Kidney epithelial cell (primary cell): ENCODE results near the gene UBLCP1. TPM values are rescaled to one million over a fixed set of nuclear protein-coding genes. Genes with fewer than 3 reads are reported as not detected.
"Not testable (repeated sequence)": the region's sequence is repeated elsewhere in the genome, so short reads cannot be mapped to it uniquely, and the experiment has no call there.

Source experiments
- DNase-seq: peaks from one replicate; pipeline ENCODE4 v3.0.0-alpha.2; 2010; ENCODE audit warnings: low read depth
- H3K27me3 ChIP-seq: 2 replicates; pipeline ENCODE4 v1.6.0; 2011; ENCODE audit warnings: low read length; ENCODE audit not compliant: control insufficient read depth, insufficient read depth
- H3K36me3 ChIP-seq: 2 replicates; pipeline ENCODE4 v1.5.1; 2011; ENCODE audit warnings: low read length; ENCODE audit not compliant: control insufficient read depth, insufficient read depth
- H3K4me3 ChIP-seq: 2 replicates; pipeline ENCODE4 v1.5.1; 2011; ENCODE audit warnings: low read depth, mild to moderate bottlenecking, control low read depth, low read length
- total RNA-seq: library from RNA; depleted of rRNA; stranded (reverse); fragments of >200 nt; gene quantifications from 2 replicates; pipeline ENCODE4 v1.2.3, GENCODE V29; 2015
- TF ChIP-seq, protein P1 (sequence below): IDR thresholded peaks from 2 replicates; pipeline ENCODE4 v1.5.1; 2011; ENCODE audit warnings: mild to moderate bottlenecking, moderate library complexity, low read length, control low read depth, inconsistent platforms; ENCODE audit not compliant: insufficient read depth, poor library complexity, severe bottlenecking

Gene UBLCP1
- total RNA-seq, 1 donor from 2014 or later = 46.0 TPM

DNA sequence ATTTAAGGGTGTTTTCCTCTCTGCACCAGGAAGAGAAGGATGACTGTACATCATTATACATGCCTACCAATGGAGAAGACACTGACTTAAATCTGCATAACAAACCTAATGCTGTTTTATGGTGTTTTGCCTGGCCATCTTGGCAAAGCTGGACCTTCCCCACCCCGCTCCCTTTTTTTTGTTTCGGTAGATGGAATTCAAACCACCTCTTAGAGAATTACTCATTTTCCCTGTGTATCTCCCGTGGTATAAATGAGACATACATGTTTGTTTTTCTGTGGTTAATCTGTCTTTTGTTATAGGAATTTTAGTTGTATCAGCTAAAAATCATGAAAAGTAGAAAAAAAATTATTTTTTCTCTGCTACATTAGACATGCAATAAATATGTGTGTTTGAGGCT lies 38.4 kb downstream of the UBLCP1 start:
- DNase-seq = no peak
- TF ChIP-seq, protein P1, sequence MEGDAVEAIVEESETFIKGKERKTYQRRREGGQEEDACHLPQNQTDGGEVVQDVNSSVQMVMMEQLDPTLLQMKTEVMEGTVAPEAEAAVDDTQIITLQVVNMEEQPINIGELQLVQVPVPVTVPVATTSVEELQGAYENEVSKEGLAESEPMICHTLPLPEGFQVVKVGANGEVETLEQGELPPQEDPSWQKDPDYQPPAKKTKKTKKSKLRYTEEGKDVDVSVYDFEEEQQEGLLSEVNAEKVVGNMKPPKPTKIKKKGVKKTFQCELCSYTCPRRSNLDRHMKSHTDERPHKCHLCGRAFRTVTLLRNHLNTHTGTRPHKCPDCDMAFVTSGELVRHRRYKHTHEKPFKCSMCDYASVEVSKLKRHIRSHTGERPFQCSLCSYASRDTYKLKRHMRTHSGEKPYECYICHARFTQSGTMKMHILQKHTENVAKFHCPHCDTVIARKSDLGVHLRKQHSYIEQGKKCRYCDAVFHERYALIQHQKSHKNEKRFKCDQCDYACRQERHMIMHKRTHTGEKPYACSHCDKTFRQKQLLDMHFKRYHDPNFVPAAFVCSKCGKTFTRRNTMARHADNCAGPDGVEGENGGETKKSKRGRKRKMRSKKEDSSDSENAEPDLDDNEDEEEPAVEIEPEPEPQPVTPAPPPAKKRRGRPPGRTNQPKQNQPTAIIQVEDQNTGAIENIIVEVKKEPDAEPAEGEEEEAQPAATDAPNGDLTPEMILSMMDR = no peak
- Histone ChIP-seq H3K4me3 (no peak overlapping the region), H3K36me3 (no peaks in the 10 kb centered on the region), H3K27me3 (no peaks in the 10 kb centered on the region)

DNA sequence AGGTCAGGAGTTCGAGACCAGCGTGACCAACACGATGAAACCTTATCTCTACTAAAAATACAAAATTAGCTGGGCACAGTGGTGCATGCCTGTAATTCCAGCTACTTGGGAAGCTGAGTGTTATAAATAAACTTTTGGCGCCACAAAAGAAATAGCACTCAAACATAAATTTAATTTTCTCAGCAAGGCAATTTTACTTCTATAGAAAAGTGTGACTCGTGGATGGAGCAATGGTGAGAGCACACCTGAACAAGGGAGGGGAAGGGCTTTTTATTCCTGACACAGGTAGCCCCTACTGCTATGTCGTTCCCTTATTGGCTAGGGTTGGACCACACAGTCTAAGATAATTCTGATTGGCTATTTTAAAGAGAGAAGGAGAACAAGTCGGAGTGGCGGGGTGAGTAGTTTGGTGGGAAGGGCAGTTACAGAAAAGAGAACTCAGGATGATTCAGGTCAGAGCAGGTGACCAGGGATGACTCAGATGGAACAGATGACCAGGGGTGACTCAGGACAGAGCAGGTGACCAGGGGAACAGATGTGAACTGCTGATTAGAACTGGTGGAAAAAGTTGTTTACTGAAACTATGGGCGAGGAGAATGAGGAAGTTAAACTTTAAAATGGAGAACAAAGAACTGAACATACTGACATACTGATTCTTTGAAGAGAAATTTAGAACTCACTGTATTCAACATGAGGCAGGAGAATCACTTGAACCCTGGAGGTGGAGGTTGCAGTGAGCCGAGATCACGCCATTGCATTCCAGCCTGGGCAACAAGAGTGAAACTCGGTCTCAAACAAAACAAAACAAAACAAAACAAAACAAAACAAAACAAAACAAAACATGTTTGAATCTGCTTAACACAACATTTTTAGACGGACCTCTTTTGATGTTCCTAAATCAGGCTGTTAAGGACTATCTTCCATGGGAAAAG lies 39.1 kb downstream of the UBLCP1 start:
- not testable (repeated sequence) for DNase-seq, H3K4me3 ChIP-seq, H3K27me3 ChIP-seq, H3K36me3 ChIP-seq

DNA sequence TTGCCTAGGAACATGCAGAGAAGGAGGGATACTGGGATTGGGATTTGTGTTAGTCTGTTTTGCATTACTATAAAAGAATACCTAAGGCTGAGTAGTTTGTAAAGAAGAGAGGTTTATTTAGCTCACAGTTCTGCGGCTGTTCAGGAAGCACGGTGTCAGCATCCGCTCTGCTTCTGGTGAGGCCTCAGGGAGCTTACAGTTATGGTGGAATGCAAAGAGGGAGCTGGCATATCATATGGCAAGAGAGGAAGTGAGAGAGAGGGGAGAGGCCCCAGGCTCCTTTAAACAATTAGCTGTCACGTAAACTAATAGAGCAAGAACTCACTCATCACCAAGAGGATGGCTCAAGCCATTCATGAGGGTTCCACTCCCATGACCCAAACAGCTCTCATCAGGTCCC lies 40.2 kb downstream of the UBLCP1 start:
- Histone ChIP-seq H3K36me3 (no peaks in the 10 kb centered on the region), H3K4me3 (no peak overlapping the region), H3K27me3 (no peaks in the 10 kb centered on the region)
- TF ChIP-seq, protein P1 = no peak
- DNase-seq = no peak

DNA sequence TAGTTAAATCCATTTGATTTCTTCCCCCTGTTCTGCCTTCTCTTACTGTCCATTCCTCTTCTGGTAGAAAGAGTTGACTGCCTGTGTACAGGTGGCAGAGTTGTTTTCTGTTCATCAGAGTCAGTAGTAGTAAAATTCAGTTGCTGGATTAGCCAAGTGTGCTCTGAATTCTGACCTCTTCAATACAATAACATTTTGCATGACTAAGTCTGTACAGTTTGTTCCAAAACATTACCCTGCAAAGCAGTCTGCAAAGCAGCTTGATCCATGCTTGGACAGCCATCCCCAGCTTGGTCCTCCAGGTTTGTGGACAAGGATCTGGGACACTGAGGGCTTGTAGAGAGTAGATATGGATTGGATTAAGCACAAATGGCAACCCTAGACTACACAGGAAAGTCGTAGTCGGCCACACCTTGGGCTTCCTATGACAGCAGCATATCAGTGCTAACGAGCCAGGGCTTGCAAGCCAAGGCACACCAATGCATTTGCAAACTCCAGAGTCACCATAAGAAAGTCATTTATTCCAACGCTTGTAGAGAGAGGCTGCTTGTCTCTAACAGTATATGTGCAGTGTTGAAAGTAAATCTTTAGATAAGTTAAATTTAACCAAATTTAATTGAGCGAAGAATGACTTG lies 42.0 kb downstream of the UBLCP1 start:
- Histone ChIP-seq H3K36me3 (no peaks in the 10 kb centered on the region), H3K27me3 (peaks cover 3% of the 10 kb centered on the region), H3K4me3 (no peak overlapping the region)
- no peak for DNase-seq
- TF ChIP-seq, protein P1 = no peak

DNA sequence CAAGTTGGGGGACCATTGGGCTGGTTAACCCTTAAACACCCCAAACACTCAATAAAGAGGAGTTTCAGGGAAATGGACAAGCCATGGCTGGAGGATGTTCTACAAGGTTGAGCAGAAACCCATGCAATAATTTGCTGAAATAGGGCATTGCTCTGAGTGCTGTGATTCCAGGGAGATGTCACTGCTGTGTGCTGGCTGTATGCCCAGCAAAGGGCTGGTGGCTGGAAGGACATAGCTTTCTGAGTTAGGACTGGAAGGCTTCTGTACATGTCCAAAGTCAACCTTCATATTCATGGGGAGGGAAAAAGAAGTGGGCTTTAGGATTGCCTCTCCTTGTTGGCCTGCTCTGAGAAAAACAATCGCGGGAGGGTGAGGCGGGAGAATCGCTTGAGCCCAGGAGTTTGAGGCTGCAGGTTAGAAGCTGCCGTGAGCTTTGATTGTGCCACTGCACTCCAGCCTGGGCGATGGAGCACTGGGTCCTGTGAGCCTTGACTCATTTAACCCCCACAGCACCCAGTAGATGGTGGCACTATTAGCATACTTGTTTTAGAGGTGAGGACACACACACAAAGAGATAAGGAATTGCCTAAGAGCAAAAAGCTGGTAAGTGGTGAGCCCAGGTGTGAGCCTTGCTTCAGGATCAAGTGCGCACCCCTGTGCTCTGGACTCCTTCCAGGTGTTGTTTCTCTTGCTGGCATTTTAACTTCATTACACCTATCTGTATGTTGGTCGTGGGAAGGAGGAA lies 46.8 kb downstream of the UBLCP1 start:
- no peak for DNase-seq
- TF ChIP-seq, protein P1 = no peak
- H3K4me3 ChIP-seq = no peak overlapping the region

DNA sequence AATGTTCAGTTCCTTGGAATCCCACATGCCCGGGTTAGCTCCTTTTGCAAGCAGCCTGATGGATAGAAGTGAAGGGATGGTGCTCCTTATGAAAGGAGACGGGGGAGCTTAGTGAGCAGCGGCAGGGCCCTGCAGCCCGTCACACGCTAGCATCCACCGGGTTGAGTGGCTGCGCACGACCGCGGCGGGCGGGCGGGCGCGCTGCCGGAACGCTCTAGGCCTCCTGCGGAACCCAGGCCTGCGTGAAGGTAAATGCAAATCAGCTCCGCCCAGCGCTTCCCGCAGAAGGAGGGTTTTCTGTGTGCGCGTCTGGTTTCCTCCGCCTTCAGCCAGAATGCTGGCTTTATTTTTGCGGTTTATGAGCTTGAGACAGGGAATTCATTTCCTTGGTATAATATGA lies 47.4 kb downstream of the UBLCP1 start:
- TF ChIP-seq, protein P1 = no peak
- Histone ChIP-seq H3K27me3 (peaks cover 3% of the 10 kb centered on the region), H3K4me3 (peak overlapping the region; percentile 16), H3K36me3 (no peaks in the 10 kb centered on the region)
- DNase-seq = no peak

More for the DNA sequence above, 46.8 kb downstream of the UBLCP1 start:
- H3K36me3 ChIP-seq = no peaks in the 10 kb centered on the region
- H3K27me3 ChIP-seq = peaks cover 3% of the 10 kb centered on the region
